Type B pancreatic cell (in vitro differentiated cells): Measurements from ENCODE around the gene SLC4A5. TPM values are rescaled to one million over a fixed set of nuclear protein-coding genes. Genes with fewer than 3 reads are reported as not detected.
A peak's percentile ranks its signal among the peaks of the same experiment; 100 is the strongest.

ENCODE experiments used
- DNase-seq: peaks from one replicate; pipeline ENCODE4 v3.0.0; 2021; ENCODE audit warnings: mixed read lengths; ENCODE audit not compliant: unreplicated experiment; ENCODE audit errors: extremely low spot score
- H3K27ac Mint-ChIP-seq: 2 replicates; pipeline ENCODE4 v1.8.0; 2021; ENCODE audit warnings: mild to moderate bottlenecking, mixed read lengths
- H3K27me3 Mint-ChIP-seq: 2 replicates; pipeline ENCODE4 v1.8.0; 2021; ENCODE audit warnings: mixed read lengths
- H3K36me3 Mint-ChIP-seq: 2 replicates; pipeline ENCODE4 v1.8.0; 2021; ENCODE audit warnings: mixed read lengths
- H3K4me1 Mint-ChIP-seq: one replicate; pipeline ENCODE4 v1.8.0; 2021; ENCODE audit warnings: mixed read lengths; ENCODE audit not compliant: unreplicated experiment
- H3K4me3 Mint-ChIP-seq: 2 replicates; pipeline ENCODE4 v1.8.0; 2021; ENCODE audit warnings: mild to moderate bottlenecking, mixed read lengths
- H3K9me3 Mint-ChIP-seq: 2 replicates; pipeline ENCODE4 v1.8.0; 2021; ENCODE audit warnings: mixed read lengths
- CTCF ChIP-seq: fragments of 200-600 bp; sonication (generic); conservative IDR thresholded peaks from 2 replicates; pipeline ENCODE4 v1.5.0; 2021; ENCODE audit warnings: antibody characterized with exemption, mild to moderate bottlenecking
- total RNA-seq: library from RNA; stranded (reverse); gene quantifications from 2 replicates; pipeline ENCODE4 v1.2.1, GENCODE V29; 2021; ENCODE audit warnings: low replicate concordance

The SLC4A5 gene
- total RNA-seq, 1 donor from 2014 or later, result 6.4 TPM

- TF ChIP-seq CTCF, result peak; percentile 87
- peak within 1 kb of the TSS; percentile 99 for H3K27ac Mint-ChIP-seq
- peak within 1 kb of the TSS; percentile 100 for H3K4me3 Mint-ChIP-seq
- peaks cover 26% of the 10 kb centered on the region for H3K4me1 Mint-ChIP-seq
- H3K36me3 Mint-ChIP-seq, result peaks cover 3% of the 10 kb centered on the region
- H3K9me3 Mint-ChIP-seq, result peaks cover 5% of the 10 kb centered on the region
- DNase-seq, result peak; percentile 95
- H3K27me3 Mint-ChIP-seq, result peaks cover 8% of the 10 kb centered on the region
Measured at GRCh38 chr2:74198461-74199274, 144.5 kb downstream of the SLC4A5 start, which contains the start of gene MTHFD2. Gene MTHFD2 (plus strand): TSS chr2:74198615. CDS start chr2:74198642, 27 bp downstream.

- Mint-ChIP-seq H3K36me3 (no peaks in the 10 kb centered on the region), H3K27me3 (peaks cover 8% of the 10 kb centered on the region), H3K27ac (peak overlapping the region; percentile 99), H3K4me1 (peaks cover 26% of the 10 kb centered on the region), H3K4me3 (peak overlapping the region; percentile 100), H3K9me3 (peaks cover 5% of the 10 kb centered on the region)
- no peak for TF ChIP-seq CTCF
- DNase-seq, result no peak
Measured at GRCh38 chr2:74198023-74198460, 145.2 kb downstream of the SLC4A5 start.

GRCh38 chr2:74197049-74197448, 146.2 kb downstream of the SLC4A5 start:
- H3K27me3 Mint-ChIP-seq, result peaks cover 8% of the 10 kb centered on the region
- H3K4me3 Mint-ChIP-seq, result peak overlapping the region; percentile 49
- TF ChIP-seq CTCF, result no peak
- no peak for DNase-seq
- H3K27ac Mint-ChIP-seq, result peak overlapping the region; percentile 62
- no peaks in the 10 kb centered on the region for H3K36me3 Mint-ChIP-seq
- peaks cover 26% of the 10 kb centered on the region for H3K4me1 Mint-ChIP-seq
- H3K9me3 Mint-ChIP-seq, result peaks cover 5% of the 10 kb centered on the region

GRCh38 chr2:74194799-74195198, 148.4 kb downstream of the SLC4A5 start:
- Mint-ChIP-seq H3K4me1 (peaks cover 13% of the 10 kb centered on the region), H3K9me3 (peaks cover 5% of the 10 kb centered on the region), H3K36me3 (no peaks in the 10 kb centered on the region), H3K27me3 (peaks cover 8% of the 10 kb centered on the region), H3K27ac (no peak overlapping the region), H3K4me3 (no peak overlapping the region)
- no peak for TF ChIP-seq CTCF
- no peak for DNase-seq

- no peaks in the 10 kb centered on the region for H3K4me1 Mint-ChIP-seq
- H3K27ac Mint-ChIP-seq, result no peak overlapping the region
- no peak for TF ChIP-seq CTCF
- no peaks in the 10 kb centered on the region for H3K36me3 Mint-ChIP-seq
- H3K27me3 Mint-ChIP-seq, result no peaks in the 10 kb centered on the region
- H3K4me3 Mint-ChIP-seq, result no peak overlapping the region
- no peaks in the 10 kb centered on the region for H3K9me3 Mint-ChIP-seq
- DNase-seq, result no peak
Measured at GRCh38 chr2:74191596-74192380, 151.4 kb downstream of the SLC4A5 start.
